Mucosa of descending colon (tissue), 3 donors: ENCODE data around the gene CDR2. TPM values are rescaled to one million over a fixed set of nuclear protein-coding genes. Genes with fewer than 3 reads are reported as not detected.

Experiments used
- ATAC-seq: fragments of 200-7000 bp; cut with Tn5 transposase; one replicate; pipeline ENCODE4 v1.9.1; 2020; ENCODE audit warnings: mild to moderate bottlenecking, moderate library complexity
- DNase-seq, 3 donors: peaks; one replicate each; pipeline ENCODE4 v3.0.0-alpha.2; 2020
- H3K36me3 ChIP-seq: fragments of 200-600 bp; one replicate; pipeline ENCODE4 v1.8.0; 2021; ENCODE audit warnings: low read depth, mild to moderate bottlenecking
- H3K4me1 ChIP-seq: fragments of 200-600 bp; one replicate; pipeline ENCODE4 v1.8.0; 2021; ENCODE audit warnings: low read depth, mild to moderate bottlenecking
- H3K4me3 ChIP-seq: fragments of 200-600 bp; one replicate; pipeline ENCODE4 v1.8.0; 2021; ENCODE audit warnings: mild to moderate bottlenecking
- H3K9me3 ChIP-seq: fragments of 200-600 bp; one replicate; pipeline ENCODE4 v1.8.0; 2021; ENCODE audit warnings: mild to moderate bottlenecking
- CTCF ChIP-seq: fragments of 200-600 bp; IDR thresholded peaks from one replicate; pipeline ENCODE4 v1.8.0; 2022; ENCODE audit warnings: antibody characterized with exemption, mild to moderate bottlenecking
- intact Hi-C, 2 donors: fragments of 100-400 bp; cut with DNase I in 1 of 2; cut with micrococcal nuclease in 1 of 2; formaldehyde crosslinking; loops; one replicate each; pipeline versions ENCODE4 v1.11.0 to v1.11.1; 2022; cut with DNase I, micrococcal nuclease
- total RNA-seq, 3 donors: library from RNA; stranded (reverse); fragmentation: NEBNext Ultra II Directional in 2 of 3; extraction: Animal tissue kit (Norgen Biotek cat#: 25700) in 2 of 3; gene quantifications; one replicate each; pipeline versions ENCODE4 v1.2.1 to v1.2.4, GENCODE V29; 2021 to 2023
- donor health status: DM: no; HTN: no; CAD: no; lungs with moderate emphysema.
- donor health status: DM: no; HTN: no; CAD: no.
- donor health status: DM: no; HTN: yes; CAD: no.

The CDR2 gene
- total RNA-seq, 3 donors from 2014 or later: 23.8 to 30.4 (median 26.3) TPM

GRCh38 chr16:22386976-22387375 lies 12.6 kb upstream of the CDR2 start:
- ATAC-seq: no peak
- H3K9me3 ChIP-seq: no peaks in the 10 kb centered on the region
- H3K36me3 ChIP-seq: no peaks in the 10 kb centered on the region
- H3K4me3 ChIP-seq: no peak overlapping the region
- intact Hi-C loops: no loop called here
- no peaks in the 10 kb centered on the region for H3K4me1 ChIP-seq
- DNase-seq: no peak
- TF ChIP-seq CTCF: no peak

- ATAC-seq: no peak
- Histone ChIP-seq H3K36me3 (no peaks in the 10 kb centered on the region), H3K4me3 (no peak overlapping the region), H3K4me1 (no peaks in the 10 kb centered on the region), H3K9me3 (no peaks in the 10 kb centered on the region)
- intact Hi-C loops: no loop called here
- no peak for TF ChIP-seq CTCF
- no peak for DNase-seq
Measured at GRCh38 chr16:22385196-22385595, 10.8 kb upstream of the CDR2 start.

DNA sequence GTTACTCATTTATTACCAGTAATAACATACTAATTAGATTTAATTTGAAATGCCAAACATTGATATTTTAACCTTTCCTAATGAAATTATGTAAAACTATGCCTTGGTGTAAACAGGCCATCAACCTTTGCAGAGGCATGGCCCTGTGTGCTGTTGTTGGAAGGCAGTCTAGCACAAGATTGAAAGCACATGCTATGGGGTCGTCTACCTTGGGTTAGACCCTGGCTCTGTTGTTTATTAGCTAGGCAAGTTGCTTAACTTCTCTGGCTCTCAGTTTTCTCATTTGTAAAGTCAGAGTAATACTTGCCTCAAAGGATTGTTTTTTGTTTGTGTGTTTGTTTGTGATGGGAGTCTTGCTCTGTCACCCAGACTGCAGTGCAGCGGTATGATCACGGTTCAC lies 9.4 kb upstream of the CDR2 start:
- H3K4me1 ChIP-seq: no peaks in the 10 kb centered on the region
- intact Hi-C loops: no loop called here
- no peaks in the 10 kb centered on the region for H3K36me3 ChIP-seq
- no peak for TF ChIP-seq CTCF
- H3K9me3 ChIP-seq: no peaks in the 10 kb centered on the region
- DNase-seq (no peak), ATAC-seq (no peak)
- no peak overlapping the region for H3K4me3 ChIP-seq

GRCh38 chr16:22381392-22381791 lies 7.0 kb upstream of the CDR2 start:
- Histone ChIP-seq H3K9me3 (no peaks in the 10 kb centered on the region), H3K4me1 (no peaks in the 10 kb centered on the region), H3K4me3 (no peak overlapping the region), H3K36me3 (no peaks in the 10 kb centered on the region)
- no peak for ATAC-seq
- no peak for TF ChIP-seq CTCF
- intact Hi-C loops: no loop called here
- DNase-seq: no peak

DNA sequence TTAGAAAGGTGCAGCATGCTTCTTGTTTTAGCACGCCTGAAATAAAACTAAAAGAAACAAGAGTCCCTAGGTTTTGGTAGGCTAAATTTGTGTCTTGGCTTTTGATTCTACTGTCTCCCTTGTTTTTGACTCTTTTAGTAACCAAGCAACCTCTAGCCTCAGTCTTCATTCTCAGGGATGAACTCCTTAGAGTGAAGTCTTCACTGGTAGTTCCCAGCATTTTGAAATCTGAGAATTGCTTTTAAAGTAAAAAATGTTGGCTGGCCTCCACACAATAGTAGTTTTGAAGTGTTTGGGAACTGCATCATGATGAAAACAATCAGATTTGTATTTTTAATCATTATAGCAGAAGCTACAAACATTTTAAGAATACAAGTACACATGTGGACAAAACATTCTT lies 6.1 kb upstream of the CDR2 start:
- ATAC-seq: no peak
- no peaks in the 10 kb centered on the region for H3K36me3 ChIP-seq
- no peak for TF ChIP-seq CTCF

GRCh38 chr16:22379656-22380055 lies 5.2 kb upstream of the CDR2 start:
- Histone ChIP-seq H3K9me3 (no peaks in the 10 kb centered on the region), H3K36me3 (no peaks in the 10 kb centered on the region), H3K4me3 (no peak overlapping the region), H3K4me1 (no peaks in the 10 kb centered on the region)
- TF ChIP-seq CTCF: no peak
- no peak for DNase-seq
- ATAC-seq: no peak
- intact Hi-C loops: no loop called here

More for the DNA sequence above, 6.1 kb upstream of the CDR2 start:
- Histone ChIP-seq H3K4me1 (no peaks in the 10 kb centered on the region), H3K9me3 (no peaks in the 10 kb centered on the region), H3K4me3 (no peak overlapping the region)
- intact Hi-C loops: no loop called here
- DNase-seq: no peak
